OCI-M2 (cell line): ENCODE results near the gene POTEH.
"Not testable (repeated sequence)": the region's sequence is repeated elsewhere in the genome, so short reads cannot be mapped to it uniquely, and the experiment has no call there.

ENCODE experiments used
- DNase-seq: peaks from one replicate; lab custom pipeline; 2025; ENCODE audit not compliant: unreplicated experiment; lab: John Stamatoyannopoulos, UW

Gene POTEH

DNA sequence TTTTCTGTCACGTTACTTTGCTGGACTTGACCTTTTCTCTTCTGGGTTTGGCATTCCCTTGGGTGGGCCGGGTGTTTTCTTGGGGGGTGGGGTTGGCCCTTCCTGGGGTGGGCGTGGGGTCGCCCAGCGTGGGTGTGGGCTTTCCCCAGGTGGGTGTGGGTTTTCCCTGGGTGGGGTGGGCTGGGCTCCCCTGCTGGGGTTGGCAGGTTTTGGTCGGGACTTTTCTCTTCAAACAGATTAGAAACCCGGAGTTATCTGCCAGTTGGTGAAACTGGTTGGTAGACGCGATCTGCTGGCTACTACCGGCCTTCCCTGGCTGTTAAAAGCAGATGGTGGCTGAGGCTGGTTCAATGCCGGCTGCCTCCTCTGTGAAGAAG lies at the start of gene POTEH:
Gene POTEH, plus strand, starts transcription at position 278 of the 377 bp plus-strand sequence. Its CDS starts 52 bp downstream, at position 330.
- DNase-seq, result not testable (repeated sequence)

DNA sequence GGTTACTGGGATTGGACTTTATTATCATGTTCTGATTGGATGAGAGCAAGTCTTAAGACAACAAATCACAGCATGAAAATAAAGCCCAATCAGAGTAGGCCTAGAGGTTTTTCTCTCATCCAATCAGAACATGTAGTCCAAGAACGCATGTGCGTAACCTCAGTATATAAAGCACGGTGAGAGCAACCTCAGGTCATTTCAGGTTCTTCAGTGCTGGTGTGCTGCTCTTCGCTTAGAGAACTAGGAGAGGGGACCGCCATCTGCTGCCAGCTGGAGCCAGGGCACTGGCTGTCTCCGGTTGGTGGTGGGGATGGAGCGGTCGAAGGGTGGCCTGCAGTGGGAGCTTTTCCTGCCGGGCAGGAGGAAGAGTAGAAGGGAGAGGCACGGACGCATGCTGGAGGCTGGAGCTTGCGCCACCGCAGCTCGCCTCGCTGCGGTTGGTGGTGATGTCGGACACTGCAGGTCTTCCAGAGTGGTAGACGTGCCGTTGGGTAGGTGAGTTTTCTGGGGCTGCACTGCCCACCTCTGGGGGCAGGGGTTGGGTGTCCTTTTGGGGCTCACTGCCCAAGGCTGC lies 47.5 kb upstream of the POTEH start:
- DNase-seq, result not testable (repeated sequence)

DNA sequence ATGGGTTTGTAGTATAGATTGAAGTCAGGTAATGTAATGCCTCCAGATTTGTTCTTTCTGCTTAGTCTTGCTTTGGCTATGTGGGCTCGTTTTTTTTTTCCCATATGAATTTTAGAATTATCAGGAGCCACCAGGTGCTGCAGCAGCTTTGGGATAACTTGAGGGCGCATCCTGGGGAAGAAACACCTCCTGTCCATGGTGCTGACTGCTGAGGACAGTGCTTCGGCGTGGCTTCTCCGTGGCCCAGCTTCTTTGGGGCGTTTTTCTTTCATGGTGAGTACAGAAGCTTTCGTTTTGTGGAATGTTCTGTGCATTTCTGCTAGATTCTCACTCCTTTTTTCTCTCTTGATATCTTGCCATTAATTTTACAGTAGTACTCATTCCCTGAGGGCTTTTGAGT lies 37.9 kb upstream of the POTEH start:
- DNase-seq, result not testable (repeated sequence)

DNA sequence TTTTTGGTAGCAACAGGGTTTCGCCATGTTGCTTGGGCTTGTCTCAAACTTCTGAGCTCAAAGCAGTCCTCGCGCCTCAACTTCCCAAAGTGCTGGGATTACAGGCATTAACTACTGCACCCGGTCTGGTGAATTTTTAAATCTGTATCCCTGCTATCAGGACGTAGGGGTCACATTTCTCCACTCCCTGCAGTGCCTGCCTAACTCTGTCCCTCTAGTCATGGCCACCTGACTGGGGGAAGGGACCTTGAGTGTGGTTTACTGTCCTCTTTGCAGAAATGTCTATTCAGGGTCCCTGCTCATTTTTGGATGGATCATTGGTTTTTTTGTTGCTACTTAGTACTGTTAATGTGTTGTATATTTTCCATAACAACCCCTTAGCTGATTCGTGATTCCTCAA lies 37.1 kb upstream of the POTEH start:
- DNase-seq, result not testable (repeated sequence)

DNA sequence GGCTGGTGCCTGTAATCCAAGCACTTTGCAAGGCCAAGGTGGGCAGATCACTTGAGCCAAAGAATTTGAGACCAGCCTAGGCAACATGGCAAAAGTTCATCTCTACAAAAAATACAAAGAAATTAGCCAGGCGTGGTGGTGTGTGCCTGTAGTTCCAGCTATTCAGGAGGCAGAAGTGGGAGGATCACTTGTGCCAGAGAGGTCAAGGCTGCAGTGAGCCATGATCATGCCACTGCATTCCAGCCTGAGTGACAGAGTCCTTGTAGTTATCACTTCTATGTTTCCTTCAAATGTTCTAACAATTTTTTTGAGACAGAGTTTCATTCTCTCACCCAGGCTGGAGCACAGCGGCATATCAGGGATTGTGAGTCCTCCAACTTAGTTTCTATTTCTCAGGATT lies 36.6 kb upstream of the POTEH start:
- DNase-seq, result not testable (repeated sequence)

DNA sequence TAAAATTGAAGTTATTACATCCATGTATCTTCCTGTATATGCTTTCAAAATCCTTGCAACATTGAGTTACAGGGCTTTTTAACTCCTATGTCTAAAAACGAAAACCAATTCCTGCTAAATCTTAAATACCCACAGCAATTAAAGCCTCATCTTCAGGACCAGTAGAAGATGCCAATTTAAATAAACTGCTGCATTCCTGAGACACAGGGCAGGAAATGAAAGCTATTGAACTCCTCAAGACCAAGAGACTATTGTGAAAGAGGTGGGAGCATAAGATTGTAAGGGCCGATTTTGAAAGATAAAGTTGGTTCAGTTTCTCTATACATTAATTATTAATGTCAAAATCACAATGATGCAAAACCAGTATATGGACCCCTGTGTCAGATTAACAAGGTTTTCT lies 28.7 kb upstream of the POTEH start:
- not testable (repeated sequence) for DNase-seq

DNA sequence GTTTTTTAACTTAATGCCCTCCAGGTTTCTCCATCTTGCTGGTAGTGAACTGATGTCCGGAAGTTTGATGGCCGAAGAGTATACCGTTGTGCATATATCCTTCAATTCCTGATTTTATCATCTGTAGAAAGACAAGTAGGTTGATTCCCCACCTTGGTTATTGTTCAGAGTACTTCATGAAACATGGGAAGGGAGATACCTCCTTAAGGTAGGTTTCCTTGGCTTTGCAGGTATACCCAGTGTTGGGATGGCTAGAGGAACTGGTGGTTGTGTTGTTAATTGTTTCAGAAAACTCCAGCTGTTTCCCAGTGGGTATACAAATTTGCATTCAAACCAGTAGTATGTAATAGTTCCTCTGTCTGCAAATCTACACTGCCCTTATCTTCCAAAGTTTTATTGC lies 25.1 kb upstream of the POTEH start:
- not testable (repeated sequence) for DNase-seq

DNA sequence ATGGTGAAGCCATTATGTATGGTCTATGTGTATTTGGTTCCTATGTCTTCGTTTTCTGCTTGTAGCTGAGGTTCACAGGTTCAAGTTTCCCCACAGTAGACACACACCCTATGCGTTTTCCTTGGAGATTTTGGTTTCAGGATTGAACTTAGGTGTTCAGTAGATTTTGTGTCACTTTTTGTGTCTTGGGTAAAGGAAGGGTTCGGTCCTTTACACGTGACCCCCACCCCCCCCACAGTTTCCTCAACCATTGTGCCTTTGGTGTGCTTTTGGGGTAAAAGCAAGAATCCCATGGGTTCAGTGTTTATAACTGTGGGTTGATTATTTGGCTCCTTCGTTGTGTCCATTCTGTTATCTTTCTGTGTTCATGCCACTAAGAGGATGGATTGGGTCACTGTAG lies 24.3 kb upstream of the POTEH start:
- DNase-seq, result not testable (repeated sequence)

DNA sequence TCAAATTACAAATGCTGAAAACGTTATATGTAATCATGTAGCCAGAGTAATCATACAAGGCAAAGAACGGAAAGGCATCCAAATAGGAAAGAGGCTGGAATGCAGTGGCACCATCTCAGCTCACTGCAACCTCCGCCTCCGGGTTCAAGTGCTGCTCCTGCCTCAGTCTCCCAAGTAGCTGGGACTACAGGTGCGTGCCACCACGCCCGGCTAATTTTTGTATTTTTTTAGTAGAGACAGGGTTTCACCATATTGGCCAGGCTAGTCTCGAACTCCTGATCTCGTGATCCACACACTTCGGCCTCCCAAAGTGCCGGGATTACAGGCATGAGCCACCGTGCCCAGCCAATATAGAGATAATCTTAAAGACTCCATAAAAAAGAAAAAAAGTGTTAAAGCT lies 20.4 kb upstream of the POTEH start:
- not testable (repeated sequence) for DNase-seq

DNA sequence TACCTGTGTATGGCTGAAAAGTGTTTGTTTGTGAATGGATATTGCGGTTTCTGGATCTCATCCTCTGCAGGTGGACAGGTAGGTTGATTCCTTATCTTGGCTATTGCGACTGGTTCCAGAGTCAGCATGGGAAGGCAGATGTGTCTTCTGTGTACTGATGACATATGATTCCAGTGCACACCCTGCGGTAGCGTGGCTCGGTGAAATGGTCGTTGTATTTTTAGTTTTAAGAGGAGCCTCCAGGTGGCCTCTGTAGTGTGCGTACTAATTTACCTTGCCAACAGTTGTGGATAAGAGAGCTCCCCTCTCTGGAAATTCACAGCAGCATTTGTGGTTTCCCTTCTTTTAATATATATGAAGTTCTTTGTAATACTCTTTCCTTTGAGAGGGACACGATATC lies 10.1 kb upstream of the POTEH start:
- DNase-seq, result not testable (repeated sequence)

DNA sequence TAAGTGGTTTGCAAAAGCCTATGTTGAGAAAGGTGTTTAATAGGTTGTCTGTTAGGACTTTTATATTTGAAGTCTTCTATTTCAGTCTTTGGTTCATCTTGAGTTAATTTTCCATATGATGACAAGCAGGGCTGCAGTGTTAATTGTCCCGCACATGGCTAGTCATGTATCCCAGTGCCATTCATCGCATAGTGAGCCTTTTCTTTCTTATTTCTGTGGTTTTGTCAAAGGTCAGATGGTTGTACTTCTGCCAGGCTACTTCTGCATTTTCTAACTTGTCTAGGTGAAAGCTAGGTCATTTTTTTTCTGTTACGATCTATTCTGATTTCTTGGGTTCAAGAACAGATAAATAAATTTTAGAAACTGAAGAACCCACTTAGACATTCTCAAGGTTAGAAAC lies 5.7 kb upstream of the POTEH start:
- DNase-seq, result not testable (repeated sequence)

DNA sequence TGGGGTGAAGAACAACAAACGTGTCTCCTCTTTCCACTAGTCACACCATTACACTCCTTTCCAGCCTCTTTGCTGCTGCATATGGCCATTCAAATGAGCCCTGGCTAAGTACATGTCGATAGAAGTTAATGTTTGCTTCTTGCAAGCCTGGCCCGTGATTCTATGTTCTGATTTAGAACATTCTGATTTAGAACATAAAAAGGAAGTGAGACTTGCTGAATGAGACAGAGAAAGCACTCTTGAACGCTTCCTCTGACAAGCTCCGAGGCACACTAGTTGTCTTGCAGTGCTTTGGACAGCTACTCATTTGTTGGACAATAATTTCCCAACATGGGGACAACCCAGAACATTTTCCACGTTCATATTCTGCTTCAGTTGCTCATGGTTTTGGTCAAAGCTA lies 5.1 kb upstream of the POTEH start:
- DNase-seq, result not testable (repeated sequence)

DNA sequence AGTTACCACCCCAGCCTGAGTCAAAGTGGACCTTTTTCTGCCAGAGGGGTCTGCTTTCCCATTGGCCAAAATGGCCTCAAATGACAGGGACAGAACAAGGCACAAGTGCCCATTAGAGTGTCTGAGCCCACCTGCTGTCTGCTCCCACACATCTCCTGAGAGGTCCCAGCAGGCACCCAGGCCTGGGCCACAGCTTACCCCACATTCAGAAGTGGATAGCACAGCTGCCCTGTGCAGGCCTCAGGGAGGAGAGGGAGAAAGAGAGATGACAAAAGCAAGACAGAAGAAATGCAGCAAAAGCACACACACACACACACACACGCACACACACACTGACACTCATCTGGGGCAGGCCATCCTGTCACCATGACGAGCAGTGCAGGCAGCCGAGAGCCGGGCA lies 4.2 kb upstream of the POTEH start:
- not testable (repeated sequence) for DNase-seq

DNA sequence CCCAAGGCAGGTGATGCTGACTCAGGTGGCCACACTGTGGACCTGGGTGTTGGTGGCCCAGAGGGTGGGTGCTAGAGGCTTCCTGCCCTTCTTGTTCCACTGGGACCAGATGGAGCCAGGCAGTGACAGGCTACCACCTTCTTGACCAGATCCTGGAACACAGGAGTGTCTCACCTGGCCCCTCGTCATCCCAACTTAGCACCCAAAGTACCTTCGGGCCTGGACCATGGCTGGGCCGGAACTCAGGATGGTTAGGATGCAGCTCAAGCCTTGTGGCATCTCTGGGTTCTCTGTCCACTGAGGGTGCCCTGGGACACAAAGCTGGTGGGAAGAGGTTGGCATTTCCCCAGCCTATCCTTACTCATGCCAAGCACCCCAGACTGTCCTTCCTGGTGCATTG lies 2.7 kb upstream of the POTEH start:
- not testable (repeated sequence) for DNase-seq

DNA sequence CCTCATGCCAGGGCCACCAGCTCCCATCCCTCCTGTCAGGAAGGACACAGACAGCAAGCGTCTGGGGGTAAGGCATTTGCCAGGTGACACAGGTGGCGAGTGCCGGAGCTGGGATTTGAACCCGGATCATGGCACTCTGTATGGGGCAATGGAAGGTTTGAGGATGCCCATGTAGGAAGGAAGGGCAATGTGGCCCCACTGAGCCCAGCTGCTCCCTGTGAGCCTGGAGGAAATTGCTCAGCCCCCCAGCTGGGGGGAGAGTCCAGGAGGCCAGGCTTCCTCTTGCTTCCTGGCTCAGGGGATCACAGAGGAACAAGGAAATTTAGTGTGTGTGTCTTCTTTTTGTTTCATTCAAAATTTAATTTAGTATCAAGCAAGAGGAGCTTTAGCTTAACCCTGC lies 2.1 kb upstream of the POTEH start:
- not testable (repeated sequence) for DNase-seq

DNA sequence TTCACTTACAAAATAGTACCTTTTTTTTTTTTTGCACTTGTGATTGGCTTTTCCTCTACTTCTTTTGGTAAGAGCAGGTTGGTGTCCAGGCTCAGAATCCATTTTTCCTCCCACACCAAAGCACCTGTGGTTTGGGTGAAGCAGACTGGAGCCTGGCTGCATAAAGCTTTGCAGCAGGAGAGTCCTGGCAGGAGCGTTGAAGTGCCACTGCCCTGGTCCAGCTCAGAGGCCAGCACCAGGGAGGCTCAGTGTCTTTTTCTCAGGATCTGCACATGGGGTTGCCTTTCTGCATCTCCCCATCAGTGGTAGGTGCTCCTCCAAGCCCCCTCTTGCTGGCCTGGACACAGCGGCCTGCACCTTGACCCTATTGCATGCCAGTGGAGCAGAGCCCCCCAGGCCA lies 1.7 kb upstream of the POTEH start:
- not testable (repeated sequence) for DNase-seq

DNA sequence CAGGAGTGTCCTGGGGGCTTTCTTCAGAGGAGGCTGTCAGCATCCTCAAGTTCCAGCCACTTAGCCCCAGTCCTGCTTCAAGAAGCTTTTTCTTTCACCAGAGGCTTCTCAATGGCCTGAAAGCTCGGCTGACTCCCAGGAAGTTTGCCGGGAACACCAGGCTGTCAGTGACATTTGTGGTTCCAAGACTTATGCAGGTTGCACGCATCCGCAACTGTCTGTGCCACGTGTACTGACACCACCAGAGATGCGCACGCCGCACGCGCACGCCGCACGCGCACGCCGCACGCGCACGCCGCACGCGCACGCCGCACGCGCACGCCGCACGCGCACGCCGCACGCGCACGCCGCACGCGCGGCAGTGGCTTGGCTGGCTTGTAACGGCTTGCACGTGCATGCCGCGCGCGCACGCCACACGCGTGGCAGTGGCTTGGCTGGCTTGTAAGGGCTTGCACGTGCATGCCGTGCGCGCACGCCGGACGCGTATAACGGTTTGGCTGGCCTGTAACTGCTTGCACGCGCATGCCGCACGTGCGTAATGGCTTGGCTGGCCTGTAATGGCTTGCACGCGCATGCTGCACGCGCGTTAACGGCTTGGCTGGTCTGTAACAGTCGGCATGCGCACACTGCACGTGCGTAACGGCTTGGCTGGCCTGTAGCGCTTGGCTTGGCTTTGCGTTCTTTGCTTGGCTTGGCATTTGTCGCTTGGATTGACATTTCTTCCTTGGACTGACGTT lies 646 bp upstream of the POTEH start:
- not testable (repeated sequence) for DNase-seq

DNA sequence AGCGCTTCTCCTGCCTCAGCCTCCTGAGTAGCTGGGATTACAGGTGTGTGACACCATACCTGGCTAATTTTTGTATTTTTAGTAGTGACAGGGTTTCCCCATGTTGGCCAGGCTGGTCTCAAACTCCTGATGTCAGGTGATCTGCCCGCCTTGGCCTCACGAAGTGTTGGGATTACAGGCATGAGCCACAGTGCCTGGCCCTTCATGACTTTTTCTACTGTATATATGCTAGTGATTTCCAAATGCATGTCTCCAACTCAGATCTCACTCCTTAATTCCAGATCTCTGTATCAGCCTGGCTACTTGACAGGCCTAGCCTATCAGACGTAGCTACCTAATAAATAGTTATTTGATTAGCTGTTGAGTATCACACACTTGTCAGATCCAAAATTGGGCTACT lies 23.8 kb downstream of the POTEH start:
- not testable (repeated sequence) for DNase-seq

DNA sequence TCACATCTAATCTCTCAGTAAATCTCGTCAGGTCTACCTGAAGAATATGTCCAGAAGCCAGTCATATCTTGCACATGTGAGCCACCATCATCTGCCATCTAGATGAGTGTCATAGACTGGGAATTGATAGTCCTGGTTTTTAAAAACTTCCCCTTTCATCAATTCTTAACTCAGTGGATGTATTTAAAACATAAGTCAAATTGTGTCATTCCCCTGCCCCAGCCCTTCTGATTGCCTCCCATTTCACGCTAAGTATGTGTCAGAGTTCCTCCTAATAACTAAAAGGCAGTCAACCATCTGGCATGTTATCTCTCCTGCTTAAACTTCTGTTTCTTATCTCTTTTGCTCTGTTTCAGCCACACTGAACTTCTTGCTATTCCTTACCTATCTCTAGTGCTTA lies 24.3 kb downstream of the POTEH start:
- not testable (repeated sequence) for DNase-seq

DNA sequence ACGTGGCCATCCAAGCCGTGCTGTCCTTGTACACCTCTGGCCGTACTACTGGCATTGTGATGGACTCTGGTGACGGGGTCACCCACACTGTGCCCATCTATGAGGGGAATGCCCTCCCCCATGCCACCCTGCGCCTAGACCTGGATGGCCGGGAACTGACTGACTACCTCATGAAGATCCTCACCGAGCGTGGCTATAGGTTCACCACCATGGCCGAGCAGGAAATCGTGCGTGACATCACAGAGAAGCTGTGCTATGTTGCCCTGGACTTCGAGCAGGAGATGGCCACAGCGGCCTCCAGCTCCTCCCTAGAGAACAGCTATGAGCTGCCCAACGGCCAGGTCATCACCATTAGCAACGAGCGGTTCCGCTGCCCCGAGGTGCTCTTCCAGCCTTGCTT lies 32.1 kb downstream of the POTEH start:
- not testable (repeated sequence) for DNase-seq

DNA sequence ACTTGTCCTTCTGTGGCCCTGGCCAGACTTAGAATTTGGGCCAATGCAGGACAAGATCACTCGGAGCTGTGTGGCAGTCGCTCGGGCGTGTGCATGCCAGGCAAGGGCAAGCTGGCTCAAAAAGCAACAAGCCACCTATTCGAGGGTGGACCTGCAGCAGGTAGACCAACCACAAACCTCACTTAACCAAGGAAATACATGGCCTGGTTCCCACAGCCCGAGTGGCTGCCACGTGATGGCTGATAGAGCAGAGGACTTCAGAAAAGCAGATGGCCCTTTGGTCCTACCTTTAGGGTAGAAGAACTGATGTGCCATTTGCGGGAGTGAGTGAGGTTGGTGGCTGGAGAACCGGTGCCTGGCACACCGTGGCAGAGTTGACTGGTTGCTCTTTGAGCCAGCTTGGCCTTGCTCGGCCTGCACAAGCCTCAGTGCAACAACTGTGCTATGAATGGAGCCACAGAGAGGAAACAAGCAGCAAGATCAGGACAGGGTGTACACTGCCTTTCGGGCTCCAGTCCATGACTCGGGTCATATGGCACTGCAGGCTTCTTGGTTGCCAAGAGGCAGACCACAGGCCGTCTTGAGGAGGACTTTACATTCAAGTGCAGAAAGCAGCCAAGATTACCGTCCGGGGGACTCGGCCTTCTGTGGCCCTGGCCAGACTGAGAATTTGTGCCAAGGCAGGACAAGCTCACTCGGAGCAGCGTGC lies 39.5 kb downstream of the POTEH start:
- DNase-seq, result not testable (repeated sequence)

DNA sequence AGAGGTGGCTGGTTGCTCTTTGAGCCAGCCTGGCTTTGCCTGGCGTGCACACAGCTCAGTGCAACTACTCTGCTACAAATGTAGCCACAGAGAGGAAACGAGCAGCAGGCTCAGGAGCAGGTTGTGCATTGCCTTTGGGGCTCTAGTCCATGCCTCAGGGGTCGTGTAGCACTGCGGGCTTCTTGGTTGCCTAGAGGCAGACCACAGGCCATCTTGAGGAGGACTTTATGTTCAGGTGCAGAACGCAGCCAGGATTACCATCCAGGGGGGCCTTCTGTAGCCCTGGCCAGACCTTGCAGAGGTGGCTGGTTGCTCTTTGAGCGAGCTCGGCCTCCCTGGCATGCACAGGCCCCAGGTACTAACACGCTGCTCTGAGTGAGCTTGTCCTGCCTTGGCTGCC lies 41.2 kb downstream of the POTEH start:
- DNase-seq, result not testable (repeated sequence)
